CD4-positive, CD25-positive, alpha-beta regulatory T cell (primary cell): ENCODE results near the gene CREB3L2. TPM values are rescaled to one million over a fixed set of nuclear protein-coding genes. Genes with fewer than 3 reads are reported as not detected.
A peak's percentile ranks its signal among the peaks of the same experiment; 100 is the strongest.

Experiments
- ATAC-seq, 2 donors: fragments of 150-1000 bp; cut with Tn5 transposase; one replicate each; pipeline ENCODE4 v1.10.0; 2021; ENCODE audit warnings: low read depth in 2 of 2, moderate number of reproducible peaks in 2 of 2, moderate library complexity in 1 of 2
- DNase-seq, 3 donors: peaks; one replicate each; pipeline versions ENCODE4 v3.0.0 to v3.0.0-alpha.2; 2012 to 2022; ENCODE audit warnings: mixed read lengths in 1 of 3
- H3K27ac ChIP-seq: one replicate; pipeline ENCODE4 v1.7.0; 2013; ENCODE audit warnings: mild to moderate bottlenecking, low read length; ENCODE audit not compliant: insufficient read depth, poor library complexity, severe bottlenecking
- H3K27me3 ChIP-seq: one replicate; pipeline ENCODE4 v1.7.0; 2013; ENCODE audit warnings: low read length; ENCODE audit not compliant: control insufficient read depth, insufficient read depth
- H3K36me3 ChIP-seq: one replicate; pipeline ENCODE4 v1.7.0; 2013; ENCODE audit warnings: mild to moderate bottlenecking, low read length, moderate library complexity; ENCODE audit not compliant: control insufficient read depth, insufficient read depth
- H3K4me1 ChIP-seq: 2 replicates; pipeline ENCODE4 v1.7.0; 2013; ENCODE audit warnings: mild to moderate bottlenecking, low read length; ENCODE audit not compliant: insufficient read depth, control insufficient read depth, poor library complexity, severe bottlenecking
- H3K4me3 ChIP-seq: one replicate; pipeline ENCODE4 v1.7.0; 2013; ENCODE audit warnings: low read depth, mild to moderate bottlenecking, low read length, moderate library complexity
- H3K9me3 ChIP-seq, 2 experiments: 1 replicate in 1 of 2; 2 replicates in 1 of 2; pipeline ENCODE4 v1.7.0; 2013; ENCODE audit warnings: low read length in 2 of 2, mild to moderate bottlenecking in 1 of 2, moderate library complexity in 1 of 2; ENCODE audit not compliant: control insufficient read depth in 2 of 2
- H3K27ac Mint-ChIP-seq, 3 donors: one replicate each; pipeline ENCODE4 v1.8.0; 2020 to 2022; ENCODE audit warnings: mild to moderate bottlenecking in 3 of 3, mixed read lengths in 3 of 3, moderate library complexity in 2 of 3
- H3K27me3 Mint-ChIP-seq: one replicate; pipeline ENCODE4 v1.8.0; 2022; ENCODE audit warnings: mild to moderate bottlenecking, mixed read lengths
- H3K36me3 Mint-ChIP-seq: one replicate; pipeline ENCODE4 v1.8.0; 2020; ENCODE audit warnings: mixed read lengths
- H3K4me1 Mint-ChIP-seq, 4 donors: one replicate each; pipeline ENCODE4 v1.8.0; 2020 to 2022; ENCODE audit warnings: mixed read lengths in 4 of 4, mild to moderate bottlenecking in 1 of 4
- H3K4me3 Mint-ChIP-seq, 4 donors: one replicate each; pipeline ENCODE4 v1.8.0; 2020 to 2022; ENCODE audit warnings: mild to moderate bottlenecking in 4 of 4, mixed read lengths in 4 of 4, moderate library complexity in 3 of 4
- H3K9me3 Mint-ChIP-seq, 7 donors: one replicate each; pipeline ENCODE4 v1.8.0; 2020 to 2022; ENCODE audit warnings: mixed read lengths in 7 of 7, mild to moderate bottlenecking in 3 of 7, moderate library complexity in 2 of 7
- polyA plus RNA-seq, 4 donors: library from polyadenylated mRNA; unstranded; fragments of 300-500 nt; fragmentation: Illumina TruSeq; gene quantifications; one replicate each; pipeline ENCODE4 v1.2.3, GENCODE V29; 2021
- total RNA-seq: library from RNA; stranded (reverse); gene quantifications from one replicate; pipeline ENCODE4 v1.2.3, GENCODE V29; 2022

The CREB3L2 gene
- total and polyA plus RNA-seq, 5 donors from 2014 or later = 12.0 to 27.3 (median 15.9) TPM

GRCh38 chr7:137948845-137949330 is 53.0 kb downstream of the CREB3L2 start:
- Histone ChIP-seq H3K9me3 (no peaks in the 10 kb centered on the region), H3K27ac (no peak overlapping the region), H3K27me3 (no peaks in the 10 kb centered on the region), H3K4me1 (no peaks in the 10 kb centered on the region), H3K4me3 (no peak overlapping the region), H3K36me3 (no peaks in the 10 kb centered on the region)
- peaks cover 8 to 33% (median 26%) of the 10 kb centered on the region in 4 donors for H3K4me1 Mint-ChIP-seq
- H3K9me3 Mint-ChIP-seq = peaks cover 0 to 1% (median 0%) of the 10 kb centered on the region in 7 donors
- ATAC-seq (no peak), DNase-seq (no peak)
- no peak overlapping the region for H3K4me3 Mint-ChIP-seq
- no peak overlapping the region for H3K27ac Mint-ChIP-seq
- H3K27me3 Mint-ChIP-seq = no peaks in the 10 kb centered on the region
- H3K36me3 Mint-ChIP-seq = peaks cover 13% of the 10 kb centered on the region

- Mint-ChIP-seq H3K27me3 (no peaks in the 10 kb centered on the region), H3K4me3 (no peak overlapping the region), H3K4me1 (peaks cover 8 to 27% (median 22%) of the 10 kb centered on the region in 4 donors), H3K27ac (peak overlapping the region; percentile 22 to 65 (median 23)), H3K36me3 (peaks cover 8% of the 10 kb centered on the region), H3K9me3 (peaks cover 0 to 1% (median 0%) of the 10 kb centered on the region in 7 donors)
- Histone ChIP-seq H3K4me1 (no peaks in the 10 kb centered on the region), H3K9me3 (no peaks in the 10 kb centered on the region), H3K36me3 (no peaks in the 10 kb centered on the region), H3K27ac (no peak overlapping the region), H3K4me3 (no peak overlapping the region), H3K27me3 (no peaks in the 10 kb centered on the region)
- no peak for DNase-seq
- no peak for ATAC-seq
Measured at GRCh38 chr7:137948083-137948844, 53.6 kb downstream of the CREB3L2 start.

GRCh38 chr7:137947046-137947445 is 54.8 kb downstream of the CREB3L2 start:
- Mint-ChIP-seq H3K4me3 (no peak overlapping the region), H3K4me1 (peaks cover 8 to 33% (median 19%) of the 10 kb centered on the region in 4 donors), H3K36me3 (peaks cover 11% of the 10 kb centered on the region), H3K27me3 (no peaks in the 10 kb centered on the region), H3K27ac (peak overlapping the region in 1 of 3 donors; percentile 48), H3K9me3 (peaks cover 0 to 1% (median 0%) of the 10 kb centered on the region in 7 donors)
- Histone ChIP-seq H3K4me1 (no peaks in the 10 kb centered on the region), H3K27ac (no peak overlapping the region), H3K36me3 (no peaks in the 10 kb centered on the region), H3K9me3 (no peaks in the 10 kb centered on the region), H3K27me3 (no peaks in the 10 kb centered on the region), H3K4me3 (no peak overlapping the region)
- DNase-seq (no peak), ATAC-seq (no peak)

- H3K27me3 Mint-ChIP-seq = no peaks in the 10 kb centered on the region
- ATAC-seq (no peak), DNase-seq (no peak)
- H3K27ac Mint-ChIP-seq = no peak overlapping the region
- H3K4me3 Mint-ChIP-seq = no peak overlapping the region
- Histone ChIP-seq H3K27me3 (no peaks in the 10 kb centered on the region), H3K4me3 (no peak overlapping the region), H3K9me3 (no peaks in the 10 kb centered on the region), H3K36me3 (no peaks in the 10 kb centered on the region), H3K4me1 (no peaks in the 10 kb centered on the region), H3K27ac (no peak overlapping the region)
- peaks cover 13% of the 10 kb centered on the region for H3K36me3 Mint-ChIP-seq
- peaks cover 8 to 32% (median 17%) of the 10 kb centered on the region in 4 donors for H3K4me1 Mint-ChIP-seq
- H3K9me3 Mint-ChIP-seq = peaks cover 0 to 1% (median 0%) of the 10 kb centered on the region in 7 donors
Measured at GRCh38 chr7:137946011-137946410, 55.9 kb downstream of the CREB3L2 start.

GRCh38 chr7:137944168-137944567 is 57.7 kb downstream of the CREB3L2 start:
- ATAC-seq = no peak
- Mint-ChIP-seq H3K9me3 (peaks cover 0 to 2% (median 0%) of the 10 kb centered on the region in 7 donors), H3K27ac (no peak overlapping the region)

GRCh38 chr7:137943132-137943551 is 58.7 kb downstream of the CREB3L2 start:
- H3K4me1 Mint-ChIP-seq = peaks cover 0 to 15% (median 5%) of the 10 kb centered on the region in 4 donors
- peaks cover 0 to 2% (median 0%) of the 10 kb centered on the region in 7 donors for H3K9me3 Mint-ChIP-seq
- H3K27ac Mint-ChIP-seq = peak overlapping the region in 1 of 3 donors; percentile 36
- ATAC-seq (no peak), DNase-seq (no peak)
- Histone ChIP-seq H3K9me3 (no peaks in the 10 kb centered on the region), H3K36me3 (no peaks in the 10 kb centered on the region), H3K4me1 (no peaks in the 10 kb centered on the region), H3K27me3 (no peaks in the 10 kb centered on the region), H3K4me3 (no peak overlapping the region), H3K27ac (no peak overlapping the region)
- H3K36me3 Mint-ChIP-seq = peaks cover 9% of the 10 kb centered on the region
- no peak overlapping the region for H3K4me3 Mint-ChIP-seq
- H3K27me3 Mint-ChIP-seq = no peaks in the 10 kb centered on the region

More at GRCh38 chr7:137944168-137944567, 57.7 kb downstream of the CREB3L2 start:
- Histone ChIP-seq H3K27me3 (no peaks in the 10 kb centered on the region), H3K27ac (no peak overlapping the region), H3K4me3 (no peak overlapping the region), H3K36me3 (no peaks in the 10 kb centered on the region), H3K4me1 (no peaks in the 10 kb centered on the region), H3K9me3 (no peaks in the 10 kb centered on the region)
- peaks cover 0 to 15% (median 8%) of the 10 kb centered on the region in 4 donors for H3K4me1 Mint-ChIP-seq
- DNase-seq = no peak
- H3K4me3 Mint-ChIP-seq = no peak overlapping the region
- H3K36me3 Mint-ChIP-seq = peaks cover 9% of the 10 kb centered on the region
- no peaks in the 10 kb centered on the region for H3K27me3 Mint-ChIP-seq

- Histone ChIP-seq H3K4me3 (no peak overlapping the region), H3K9me3 (no peaks in the 10 kb centered on the region), H3K36me3 (no peaks in the 10 kb centered on the region), H3K27ac (no peak overlapping the region), H3K4me1 (no peaks in the 10 kb centered on the region), H3K27me3 (no peaks in the 10 kb centered on the region)
- Mint-ChIP-seq H3K9me3 (peaks cover 0 to 2% (median 0%) of the 10 kb centered on the region in 7 donors), H3K27me3 (no peaks in the 10 kb centered on the region), H3K4me3 (no peak overlapping the region), H3K27ac (peak overlapping the region in 2 of 3 donors; percentile 32 to 36), H3K36me3 (peaks cover 5% of the 10 kb centered on the region), H3K4me1 (peaks cover 0 to 15% (median 3%) of the 10 kb centered on the region in 4 donors)
- no peak for ATAC-seq
- DNase-seq = no peak
Measured at GRCh38 chr7:137942484-137943115, 59.3 kb downstream of the CREB3L2 start.
